ENCODE data around the gene CYCS.

GRCh38 chr7:25158966-25159365 lies 33.9 kb upstream of the CYCS start:
- TF ChIP-seq POLR2A (IDR thresholded peaks at IDR 0.05): no peak
- no peak for TF ChIP-seq CTCF (IDR thresholded peaks at IDR 0.05 in 4 of 5, conservative IDR thresholded peaks at IDR 0.05 in 1 of 5)

All from gastrocnemius medialis (tissue), 4 donors.